GM19025 (cell line): Measurements from ENCODE around the gene TEAD1.

ENCODE experiments used
- ATAC-seq: cut with Tn5 transposase; IDR thresholded peaks from one replicate; pipeline ENCODE4 v1.9.1; 2021; ENCODE audit warnings: mild to moderate bottlenecking, low read depth, moderate library complexity; ENCODE audit not compliant: unreplicated experiment

The TEAD1 gene

DNA sequence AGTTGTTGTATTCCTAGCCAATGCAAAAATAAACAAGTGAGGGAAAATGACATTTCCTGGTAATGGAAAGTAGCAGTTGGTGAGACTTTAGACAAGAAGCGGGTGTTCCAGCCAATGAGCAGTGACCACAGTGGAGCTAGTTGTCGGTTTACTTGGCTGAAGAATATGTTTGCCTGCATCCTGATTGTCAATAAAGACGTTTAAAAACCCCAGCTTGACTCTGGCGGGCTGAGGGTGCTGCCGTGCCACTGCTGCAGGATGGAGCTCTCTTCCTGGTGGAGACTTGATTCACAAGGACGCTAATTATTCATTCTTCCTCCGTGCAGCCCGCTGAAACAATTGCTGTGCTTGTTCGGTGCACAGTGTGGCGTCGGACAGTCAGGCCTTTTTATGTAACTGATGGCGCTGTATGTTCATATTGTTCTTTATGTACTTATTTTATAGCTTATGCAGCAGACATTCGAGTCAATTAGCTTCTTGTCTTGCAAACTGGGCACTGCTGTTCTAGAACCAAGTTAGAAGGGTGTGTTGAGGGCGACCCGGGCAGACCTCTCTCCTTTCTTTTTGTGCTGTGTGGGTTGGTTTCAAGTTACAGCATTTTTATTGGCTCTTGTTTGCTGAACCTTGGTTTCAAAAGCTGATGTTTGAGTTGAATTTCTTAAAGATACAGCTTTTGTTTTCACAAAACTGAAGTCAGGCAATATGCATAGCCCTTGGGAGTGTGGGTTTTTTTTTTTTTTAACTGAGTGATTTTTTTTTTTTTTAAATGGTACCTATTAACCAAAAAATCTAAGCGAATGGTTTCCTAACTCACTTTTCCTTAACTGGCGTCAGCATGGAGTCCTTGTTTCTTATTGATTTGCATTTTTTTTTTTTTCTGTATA lies 153.9 kb downstream of the TEAD1 start:
- peak; percentile 43 for ATAC-seq

DNA sequence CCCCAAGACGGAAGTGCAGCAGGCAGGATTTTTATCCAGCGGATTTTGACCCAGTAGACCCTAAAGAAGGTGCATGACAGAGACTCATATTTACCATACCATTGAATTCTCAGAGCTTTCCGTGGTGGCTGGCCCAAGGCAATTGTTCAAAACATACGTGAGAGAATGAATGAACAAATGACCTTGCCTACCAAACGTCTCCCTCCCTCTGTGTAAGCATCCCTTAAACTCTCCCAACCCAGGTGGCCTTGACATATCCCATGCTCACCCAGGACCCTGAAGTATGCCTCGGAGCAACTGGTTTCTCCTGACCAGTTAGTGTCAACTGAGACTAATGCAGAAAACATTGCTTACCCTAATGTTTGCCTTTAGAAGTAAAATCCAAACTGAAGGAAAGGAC lies 154.9 kb downstream of the TEAD1 start:
- no peak for ATAC-seq

DNA sequence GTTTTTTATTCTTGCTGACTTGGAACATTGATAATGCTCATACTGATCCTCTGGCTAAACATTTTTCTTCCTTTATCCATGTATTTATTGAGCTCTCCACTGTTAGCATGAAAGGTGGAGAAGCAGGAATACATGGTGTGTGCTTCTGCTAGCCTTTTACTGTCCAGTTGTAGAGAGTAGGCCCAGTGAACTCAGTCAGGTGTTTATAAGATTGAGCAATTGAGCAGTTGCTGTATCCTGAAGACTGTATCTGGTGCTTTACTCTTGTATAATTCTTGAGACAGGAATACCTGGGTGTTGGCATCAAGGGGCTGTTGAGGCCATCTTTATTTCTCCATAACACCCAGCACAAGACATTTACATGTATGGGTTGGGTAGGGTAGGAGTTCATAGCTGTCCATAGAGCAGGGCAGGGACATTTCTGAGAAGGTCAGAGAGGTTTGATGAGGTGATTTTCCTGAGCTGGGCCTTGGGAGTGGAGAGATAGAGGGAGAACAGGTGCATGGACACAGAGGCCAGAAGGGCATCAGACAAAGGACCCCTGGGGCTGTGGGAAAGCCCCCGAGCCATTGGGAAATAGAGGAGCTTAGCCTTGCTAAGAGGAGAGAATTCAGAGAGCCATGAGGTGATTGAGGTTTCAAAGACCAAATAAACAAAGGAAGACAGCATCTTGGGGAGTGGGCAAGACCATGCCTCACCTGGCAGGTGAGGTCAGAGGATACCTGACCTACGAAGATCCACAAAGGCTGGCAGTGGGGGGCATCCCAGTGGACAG lies 155.5 kb downstream of the TEAD1 start:
- no peak for ATAC-seq

DNA sequence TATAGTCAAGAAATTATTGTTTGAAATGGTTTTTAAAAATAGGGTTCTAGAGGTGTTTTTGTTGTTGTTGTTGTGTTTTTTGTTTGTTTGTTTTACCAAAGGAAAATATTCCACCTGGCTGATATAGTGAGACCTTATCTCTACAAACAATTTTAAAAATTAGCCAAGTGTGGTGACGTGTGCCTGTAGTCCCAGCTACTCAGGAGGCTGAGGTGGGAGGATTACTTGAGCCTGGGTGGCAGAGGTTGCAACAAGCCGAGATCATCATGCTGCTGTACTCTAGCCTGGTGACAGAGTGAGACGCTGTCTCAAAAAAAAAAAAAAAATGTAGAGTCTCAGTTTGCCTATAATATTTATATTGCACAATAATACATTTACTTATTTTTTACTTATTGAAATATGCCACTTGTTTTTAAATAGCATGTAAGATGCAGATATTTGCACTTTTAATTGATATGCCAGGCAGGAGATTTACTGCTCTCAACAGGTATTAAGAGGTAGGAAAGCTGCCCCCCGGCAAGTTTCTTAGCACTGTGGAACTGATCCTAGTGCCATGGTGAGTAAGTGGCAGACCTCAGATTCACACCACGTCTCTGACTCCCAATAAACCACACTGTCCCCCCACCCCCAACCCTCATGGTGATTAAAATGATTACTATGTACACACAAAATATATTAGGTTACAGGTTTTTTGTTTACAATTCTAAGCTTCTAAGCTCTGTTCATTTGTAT lies 157.4 kb downstream of the TEAD1 start:
- ATAC-seq = no peak

DNA sequence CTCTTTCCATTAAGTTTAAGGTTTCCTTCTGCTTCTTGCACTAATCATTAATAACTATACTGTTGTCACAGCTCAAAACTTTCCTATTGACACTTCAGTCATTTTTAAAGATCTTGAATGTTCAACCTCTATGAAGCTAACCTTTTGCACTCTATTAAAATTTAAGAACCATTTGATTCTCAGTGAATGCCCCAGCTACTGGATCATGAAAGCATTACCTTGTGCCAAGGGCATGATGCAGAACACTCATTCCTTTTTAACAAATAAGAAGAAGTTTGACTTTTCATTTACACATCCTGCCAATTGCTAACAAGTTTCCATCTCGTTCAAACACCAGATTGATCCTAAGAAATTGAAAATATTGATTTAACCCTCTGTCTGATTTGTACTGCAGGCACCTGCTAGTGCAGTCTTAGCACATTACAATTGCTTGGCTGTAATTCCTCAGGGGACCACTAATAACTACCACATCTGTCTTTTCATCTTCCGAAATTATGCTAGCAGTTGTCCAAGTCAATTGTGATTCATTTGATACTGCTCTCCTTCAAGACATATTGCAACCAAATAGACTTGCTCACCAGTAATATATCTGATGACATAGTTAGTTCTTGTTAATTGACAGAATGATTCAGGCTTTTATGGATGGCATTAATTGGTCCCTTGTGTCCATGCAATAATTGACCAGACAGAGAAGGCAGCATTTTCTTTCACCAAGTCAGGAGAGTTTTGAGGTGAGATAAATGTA lies 158.4 kb downstream of the TEAD1 start:
- no peak for ATAC-seq

DNA sequence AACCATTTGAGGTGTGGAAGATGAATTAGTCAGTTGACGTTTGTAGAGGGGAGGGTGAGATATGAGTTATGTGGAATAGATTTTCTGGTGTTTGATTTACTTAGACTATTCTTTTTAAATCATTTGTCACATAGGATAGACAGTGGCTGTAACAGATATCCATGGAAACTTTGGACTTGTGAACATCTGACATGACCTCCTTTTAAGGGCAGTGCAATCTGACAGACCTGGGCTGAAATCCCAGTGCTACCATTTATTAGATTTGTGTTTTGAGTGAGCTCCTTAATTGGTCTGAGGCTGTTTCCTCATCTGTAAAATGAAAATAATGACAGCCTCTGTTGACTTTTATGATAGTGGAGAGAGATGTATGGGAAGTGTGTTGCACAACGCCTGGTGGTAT lies 159.9 kb downstream of the TEAD1 start:
- ATAC-seq = no peak

DNA sequence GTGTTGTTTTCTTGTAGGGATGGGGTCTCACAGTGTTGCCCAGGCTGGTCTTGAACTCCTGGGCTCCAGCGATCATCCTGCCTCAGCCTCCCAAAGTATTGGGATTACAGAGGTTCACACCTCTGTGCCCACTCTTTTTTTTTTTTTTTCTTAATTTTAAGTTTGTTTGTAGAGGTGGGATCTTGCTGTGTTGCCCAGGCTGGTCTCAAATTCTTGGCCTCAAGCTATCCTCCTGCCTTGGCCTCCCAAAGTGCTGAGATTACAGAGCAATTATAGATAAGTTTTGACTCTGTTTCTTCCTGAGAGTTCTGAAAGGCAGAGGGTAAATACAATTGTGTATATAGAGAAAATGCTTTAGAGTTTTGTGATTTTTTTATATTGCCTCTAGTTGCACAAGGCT lies 160.4 kb downstream of the TEAD1 start:
- no peak for ATAC-seq

DNA sequence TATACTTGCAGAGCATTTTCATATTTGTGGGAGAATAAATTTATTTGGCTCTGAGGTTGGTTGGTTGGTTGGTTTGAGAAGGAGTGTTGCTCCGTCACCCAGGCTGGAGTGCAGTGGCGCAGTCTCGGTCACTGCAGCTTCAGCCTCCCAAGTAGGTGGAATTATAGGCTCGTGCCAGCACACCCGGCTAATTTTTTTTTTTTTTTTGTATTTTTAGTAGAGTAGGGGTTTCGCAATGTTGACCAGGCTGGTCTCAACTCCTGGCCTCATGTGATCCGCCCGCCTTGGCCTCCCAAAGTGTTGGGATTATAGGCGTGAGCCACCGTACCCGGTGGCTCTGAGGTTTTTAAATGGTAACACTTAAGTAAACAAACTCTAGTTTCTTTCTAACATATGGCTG lies 161.1 kb downstream of the TEAD1 start:
- ATAC-seq = no peak

DNA sequence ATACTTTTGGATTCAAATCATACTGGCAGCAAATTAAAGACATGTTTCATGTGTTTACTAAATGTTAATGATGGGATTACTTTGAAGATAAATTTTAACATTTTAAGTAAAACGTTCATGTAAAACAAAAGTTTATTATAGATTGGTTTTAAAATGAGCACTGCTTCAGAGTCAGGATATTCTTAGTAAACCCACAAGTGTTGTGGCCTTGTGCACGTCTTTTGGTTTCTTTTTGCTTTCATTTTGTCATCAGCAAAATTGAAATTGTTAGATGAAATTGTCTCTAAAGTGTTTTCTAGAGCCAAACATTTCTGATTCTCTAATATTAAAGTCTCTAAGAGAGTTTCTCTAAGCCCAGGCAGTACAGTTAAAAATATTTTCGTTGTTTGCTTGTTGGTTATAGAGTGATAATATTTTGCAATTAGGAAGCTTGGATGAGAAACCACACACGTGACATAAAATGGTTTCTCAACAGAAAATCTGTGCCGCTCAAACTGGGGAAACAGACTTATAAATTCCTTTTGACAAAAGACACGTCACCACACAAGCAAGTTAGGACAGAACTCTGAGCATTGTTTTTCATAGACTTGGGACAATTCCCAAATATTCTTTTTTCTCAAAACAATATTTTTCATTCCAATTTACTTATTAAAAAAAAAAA lies 164.4 kb downstream of the TEAD1 start:
- no peak for ATAC-seq

DNA sequence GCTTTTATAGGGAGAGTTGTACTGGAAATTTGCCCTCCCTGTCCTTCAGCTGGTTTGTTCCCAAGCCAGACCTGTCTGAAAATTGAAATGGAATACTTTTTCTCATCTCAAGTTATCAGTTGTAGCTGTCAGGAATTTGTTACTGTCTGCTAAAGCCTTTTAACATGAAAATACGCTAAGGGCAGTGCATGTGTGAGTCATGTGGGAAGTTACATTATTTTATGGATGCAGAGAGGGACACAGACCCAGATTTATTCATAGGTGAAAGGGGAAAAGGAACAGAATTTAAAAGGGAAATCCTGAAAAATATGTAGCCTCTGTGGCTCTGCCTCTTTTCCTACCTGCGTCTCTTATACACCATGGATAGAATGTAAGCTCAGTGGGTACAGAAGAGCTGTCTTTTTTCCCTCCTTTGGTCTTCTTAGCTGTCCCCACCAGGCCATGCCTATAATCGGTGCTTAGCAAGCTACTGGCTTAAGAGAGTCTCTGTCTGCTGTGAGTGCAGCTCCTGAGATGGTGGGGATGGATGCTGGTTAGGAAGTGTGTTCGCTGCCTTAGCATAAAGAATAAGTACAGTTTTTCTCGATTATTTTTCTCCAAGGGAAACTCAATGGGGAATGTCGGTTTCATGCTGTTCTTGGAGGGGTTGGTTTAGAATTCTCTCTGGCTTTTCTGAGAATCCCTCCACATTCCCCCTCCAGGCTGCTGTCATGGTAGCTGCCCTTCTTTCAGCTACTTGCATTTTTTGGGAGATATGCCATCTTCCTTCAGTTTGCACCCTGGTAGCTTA lies 166.8 kb downstream of the TEAD1 start:
- ATAC-seq = no peak

DNA sequence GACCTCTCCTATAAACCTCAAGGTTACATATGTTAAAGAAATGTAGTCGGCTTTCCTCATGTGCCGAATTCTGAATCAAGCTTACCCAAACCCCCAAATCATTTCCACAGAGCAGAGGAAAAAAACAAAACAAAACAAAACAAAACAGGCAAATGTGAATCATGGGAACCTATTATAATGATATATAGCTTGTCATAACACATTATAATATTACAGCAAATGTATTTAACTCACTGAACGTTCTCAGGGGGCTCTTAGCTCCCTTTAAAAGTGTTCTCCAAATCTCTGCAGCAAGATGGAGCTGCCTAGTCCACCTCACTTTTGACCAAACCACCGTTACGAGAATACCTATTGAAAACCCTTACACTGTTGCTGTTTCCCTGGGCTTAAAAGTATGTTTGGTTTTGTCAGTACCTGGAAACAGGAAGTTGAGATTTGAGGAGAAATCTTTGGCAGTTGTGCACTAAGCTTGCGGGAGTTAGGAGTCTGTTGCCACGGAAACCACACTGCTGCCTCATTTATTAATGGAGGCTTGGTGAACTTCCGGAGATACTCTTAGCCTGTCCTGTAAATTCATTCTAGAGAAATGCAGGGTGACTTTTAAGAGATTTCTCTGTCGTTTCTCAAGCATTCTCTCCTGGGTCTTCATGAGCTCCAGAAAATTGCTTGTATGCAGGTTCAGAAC lies 167.9 kb downstream of the TEAD1 start:
- ATAC-seq = no peak

DNA sequence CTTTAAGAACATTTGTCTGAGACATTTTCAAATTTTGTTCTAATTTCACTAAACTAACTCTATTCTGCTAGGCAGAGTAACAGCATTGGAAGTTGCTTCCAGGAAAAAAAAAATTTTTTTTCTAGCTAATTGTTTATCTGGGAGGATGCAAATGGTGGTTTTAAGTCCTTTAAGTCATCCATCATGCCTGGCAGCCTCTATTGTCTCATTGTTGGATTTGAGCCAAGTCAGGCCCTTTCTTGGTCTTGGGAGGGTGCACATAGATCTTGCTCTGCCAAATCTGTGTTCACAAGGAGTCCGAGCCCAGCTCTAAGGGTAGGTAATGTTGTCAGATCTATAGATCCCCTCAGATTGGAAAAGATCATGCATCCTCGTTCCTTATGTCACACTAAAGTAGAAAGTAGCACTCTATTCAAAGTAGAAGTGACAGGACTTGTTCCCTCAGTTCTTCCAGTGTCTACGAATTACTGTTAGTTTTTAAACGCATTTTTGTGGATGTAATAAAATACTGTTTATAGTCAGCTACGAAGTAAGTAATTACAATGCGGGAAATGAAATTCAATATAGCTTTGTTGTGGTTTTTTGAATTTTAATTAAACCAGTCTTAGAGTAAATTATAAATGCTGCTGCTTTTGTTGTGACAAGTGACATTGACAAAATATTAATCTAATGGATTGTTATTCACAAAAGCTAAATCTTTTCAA lies 168.9 kb downstream of the TEAD1 start:
- ATAC-seq = no peak

DNA sequence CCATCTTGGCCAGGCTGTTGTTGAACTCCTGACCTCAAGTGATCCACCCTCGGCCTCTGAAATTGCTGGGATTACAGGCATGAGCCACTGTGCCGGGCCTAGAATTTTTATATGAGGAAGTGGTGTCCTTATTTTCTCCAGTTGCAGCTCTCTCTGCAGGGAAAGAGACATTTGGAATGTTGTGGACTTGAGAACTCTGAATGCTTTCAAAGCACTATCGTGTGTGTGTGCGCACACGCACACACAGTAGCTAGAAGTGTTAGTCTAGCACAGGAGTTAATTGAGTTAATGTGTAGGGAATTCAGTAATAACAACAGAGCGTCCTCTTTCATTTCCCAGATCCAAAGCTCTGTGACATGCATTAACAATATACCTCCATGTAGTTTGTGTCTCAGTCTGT lies 170.9 kb downstream of the TEAD1 start:
- ATAC-seq = no peak

DNA sequence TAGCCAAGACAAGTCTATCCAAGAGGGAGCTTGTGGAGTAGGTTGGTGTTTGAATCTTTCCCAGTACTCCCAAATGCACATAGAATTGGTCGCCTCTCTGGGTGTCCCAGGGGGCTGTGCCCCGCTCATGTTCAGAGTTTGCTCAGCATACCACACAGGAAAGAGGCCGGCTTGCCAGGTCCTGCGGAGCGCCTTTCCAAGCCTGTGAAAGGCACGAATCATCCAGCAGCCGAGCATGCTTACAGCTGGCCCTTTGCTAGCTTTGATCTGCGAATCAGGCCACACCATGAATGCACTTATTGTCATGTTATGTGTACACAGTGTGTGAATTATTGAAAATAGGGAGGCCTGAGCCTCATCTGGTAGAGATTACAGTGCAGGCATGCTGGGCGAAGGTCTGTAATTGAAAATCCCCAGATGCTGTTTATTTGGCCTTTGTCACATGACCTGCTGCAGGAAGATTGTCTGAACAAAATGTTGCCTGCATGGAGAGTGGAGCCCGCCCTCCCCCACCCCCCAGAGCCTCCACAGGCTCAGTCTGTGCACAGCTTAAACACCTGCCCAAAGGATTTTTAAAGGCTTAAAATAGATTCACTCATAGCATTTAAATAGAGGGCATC lies 171.6 kb downstream of the TEAD1 start:
- ATAC-seq = no peak

DNA sequence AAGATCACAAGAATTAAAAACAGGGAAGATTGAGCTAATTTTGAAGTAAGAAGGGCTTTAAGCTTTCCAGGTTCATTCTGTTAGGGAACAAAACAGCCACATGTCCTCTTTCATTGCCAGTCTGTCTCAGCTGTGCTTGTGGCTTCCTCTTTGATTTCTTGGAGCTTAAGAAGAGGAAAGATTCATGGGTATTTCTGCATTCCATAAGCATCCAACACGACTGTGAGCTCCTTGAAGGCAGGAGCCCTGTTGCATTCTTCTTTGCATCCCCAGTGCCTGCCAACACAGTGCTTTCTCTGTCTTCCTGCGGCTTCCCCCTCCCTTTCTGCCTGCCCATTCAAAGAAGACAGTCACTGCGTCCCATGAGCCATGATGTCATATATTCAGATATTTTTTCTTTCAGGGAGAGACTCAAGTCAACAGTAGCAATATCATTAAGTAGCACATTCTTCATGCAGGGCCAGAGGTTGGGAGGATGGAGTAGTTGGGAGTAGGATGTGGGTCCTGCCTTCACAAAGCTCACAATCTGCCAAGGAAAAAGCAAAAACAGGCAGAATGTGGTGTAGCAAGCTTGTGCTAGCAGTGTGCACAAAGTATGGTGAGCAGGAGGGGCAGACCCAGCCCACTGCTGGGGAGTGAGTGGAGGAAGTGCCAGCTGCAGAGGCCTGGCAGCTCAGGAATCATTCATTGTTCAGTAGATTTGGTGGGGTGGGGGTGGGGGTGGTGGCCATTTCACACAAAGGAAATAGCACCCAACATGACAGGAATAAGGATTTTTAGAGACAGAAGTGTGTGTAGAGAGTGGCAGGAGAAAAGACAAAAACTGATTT lies 172.8 kb downstream of the TEAD1 start:
- ATAC-seq = no peak

DNA sequence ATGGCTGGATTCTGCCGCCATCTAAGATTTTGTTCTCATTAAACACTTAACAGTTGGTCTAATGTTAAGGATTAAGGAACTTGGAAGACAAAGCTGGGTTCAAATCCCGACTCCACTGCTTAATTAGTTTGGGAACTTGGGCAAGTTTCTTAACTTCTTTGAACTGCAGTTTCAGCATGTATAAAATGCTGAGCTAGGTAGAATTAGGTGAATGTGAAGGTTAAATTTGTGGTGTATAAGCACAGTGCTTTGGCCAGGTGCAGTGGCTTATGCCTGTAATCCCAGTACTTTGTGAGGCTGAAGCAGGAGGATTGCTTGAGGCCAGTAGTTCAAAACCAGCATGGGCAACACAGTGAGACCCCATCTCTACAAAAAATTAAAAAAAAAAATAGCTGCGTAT lies 174.2 kb downstream of the TEAD1 start:
- ATAC-seq = no peak

DNA sequence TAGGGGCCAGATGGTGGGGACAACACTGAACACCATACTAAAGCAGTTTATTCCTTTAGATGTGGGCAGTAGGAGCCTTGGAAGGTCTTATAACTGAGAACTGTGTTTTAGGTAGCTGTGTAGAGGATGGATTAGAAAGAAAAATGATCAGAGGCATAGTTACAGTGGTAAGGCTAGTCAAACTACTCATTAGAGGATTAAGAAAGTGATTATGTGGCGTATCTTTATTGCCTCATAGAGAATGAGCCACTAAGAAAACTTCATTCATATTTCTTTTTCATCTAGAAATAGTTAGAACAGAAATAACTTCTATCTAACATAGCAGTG lies 179.1 kb downstream of the TEAD1 start:
- no peak for ATAC-seq
